GM12892 (cell line): Measurements from ENCODE around the gene MAP6.

Experiments
- POLR2A ChIP-seq: IDR thresholded peaks from 2 replicates; pipeline ENCODE4 v1.6.1; 2011; ENCODE audit warnings: low read depth, low read length, control low read depth
- POLR2AphosphoS5 ChIP-seq: IDR thresholded peaks from 2 replicates; pipeline ENCODE4 v1.6.1; 2011; ENCODE audit warnings: low read depth, low read length, control low read depth
- TAF1 ChIP-seq: IDR thresholded peaks from 2 replicates; pipeline ENCODE4 v1.6.1; 2011; ENCODE audit warnings: low read depth, mild to moderate bottlenecking, control low read depth, low read length, borderline replicate concordance

GRCh38 chr11:75563978-75564552, 104.8 kb downstream of the MAP6 start:
- TF ChIP-seq TAF1: no peak
- no peak for TF ChIP-seq POLR2A
- no peak for TF ChIP-seq POLR2AphosphoS5
